GM12865 (cell line): ENCODE data around the gene CELF2.

Source experiments
- DNase-seq: peaks from one replicate; pipeline ENCODE4 v3.0.0; 2010; ENCODE audit warnings: low read depth
- H3K4me3 ChIP-seq: 2 replicates; pipeline ENCODE4 v1.5.1; 2011; ENCODE audit warnings: mild to moderate bottlenecking, low read depth, low read length, control low read depth
- TF ChIP-seq, protein P1 (sequence below): IDR thresholded peaks from 2 replicates; pipeline ENCODE4 v1.5.1; 2011; ENCODE audit warnings: low read length, control low read depth, low read depth, inconsistent platforms; ENCODE audit not compliant: insufficient read depth; ENCODE audit errors: missing control alignments

The CELF2 gene

DNA sequence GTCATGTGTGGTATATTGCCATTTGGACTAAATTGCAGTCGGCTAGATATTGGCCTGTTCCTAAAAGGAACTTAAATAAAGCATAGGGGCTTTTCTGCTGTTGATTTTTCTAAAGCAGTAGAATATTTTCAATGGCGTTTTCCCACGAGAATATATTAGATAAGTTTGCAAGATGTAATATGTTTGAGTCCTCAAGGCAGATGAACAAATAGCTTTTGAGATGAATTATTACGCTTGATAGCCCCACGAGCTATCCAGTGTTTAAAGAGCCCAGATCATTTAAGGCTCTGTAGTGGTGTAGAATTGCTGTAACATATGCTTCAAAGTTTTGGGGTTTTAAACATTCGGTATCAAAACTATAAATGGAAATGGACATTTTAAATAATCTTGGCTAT lies 2.9 kb downstream of the CELF2 start:
- TF ChIP-seq, protein P1, sequence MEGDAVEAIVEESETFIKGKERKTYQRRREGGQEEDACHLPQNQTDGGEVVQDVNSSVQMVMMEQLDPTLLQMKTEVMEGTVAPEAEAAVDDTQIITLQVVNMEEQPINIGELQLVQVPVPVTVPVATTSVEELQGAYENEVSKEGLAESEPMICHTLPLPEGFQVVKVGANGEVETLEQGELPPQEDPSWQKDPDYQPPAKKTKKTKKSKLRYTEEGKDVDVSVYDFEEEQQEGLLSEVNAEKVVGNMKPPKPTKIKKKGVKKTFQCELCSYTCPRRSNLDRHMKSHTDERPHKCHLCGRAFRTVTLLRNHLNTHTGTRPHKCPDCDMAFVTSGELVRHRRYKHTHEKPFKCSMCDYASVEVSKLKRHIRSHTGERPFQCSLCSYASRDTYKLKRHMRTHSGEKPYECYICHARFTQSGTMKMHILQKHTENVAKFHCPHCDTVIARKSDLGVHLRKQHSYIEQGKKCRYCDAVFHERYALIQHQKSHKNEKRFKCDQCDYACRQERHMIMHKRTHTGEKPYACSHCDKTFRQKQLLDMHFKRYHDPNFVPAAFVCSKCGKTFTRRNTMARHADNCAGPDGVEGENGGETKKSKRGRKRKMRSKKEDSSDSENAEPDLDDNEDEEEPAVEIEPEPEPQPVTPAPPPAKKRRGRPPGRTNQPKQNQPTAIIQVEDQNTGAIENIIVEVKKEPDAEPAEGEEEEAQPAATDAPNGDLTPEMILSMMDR: no peak
- no peak for DNase-seq
- no peak overlapping the region for H3K4me3 ChIP-seq

DNA sequence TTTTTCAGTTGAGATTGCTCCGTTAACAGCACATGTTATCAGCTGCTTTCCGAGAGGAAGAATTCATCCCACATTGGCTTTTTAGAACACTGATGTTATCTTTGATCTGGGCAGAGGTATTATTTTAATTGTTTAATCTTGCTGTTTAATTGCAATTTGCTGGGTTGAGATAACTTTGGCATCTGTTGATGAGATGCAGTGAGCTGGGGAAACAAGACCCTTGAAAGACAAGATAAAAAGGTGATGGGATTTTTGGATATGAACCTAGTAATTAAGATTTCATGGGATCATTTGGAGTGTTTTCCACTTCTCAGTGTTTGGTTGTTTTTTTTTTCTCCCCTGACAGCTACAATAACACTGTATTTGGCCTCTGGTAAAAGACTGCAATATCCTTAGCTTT lies 4.5 kb downstream of the CELF2 start:
- no peak for DNase-seq
- TF ChIP-seq, protein P1: no peak
- H3K4me3 ChIP-seq: no peak overlapping the region

DNA sequence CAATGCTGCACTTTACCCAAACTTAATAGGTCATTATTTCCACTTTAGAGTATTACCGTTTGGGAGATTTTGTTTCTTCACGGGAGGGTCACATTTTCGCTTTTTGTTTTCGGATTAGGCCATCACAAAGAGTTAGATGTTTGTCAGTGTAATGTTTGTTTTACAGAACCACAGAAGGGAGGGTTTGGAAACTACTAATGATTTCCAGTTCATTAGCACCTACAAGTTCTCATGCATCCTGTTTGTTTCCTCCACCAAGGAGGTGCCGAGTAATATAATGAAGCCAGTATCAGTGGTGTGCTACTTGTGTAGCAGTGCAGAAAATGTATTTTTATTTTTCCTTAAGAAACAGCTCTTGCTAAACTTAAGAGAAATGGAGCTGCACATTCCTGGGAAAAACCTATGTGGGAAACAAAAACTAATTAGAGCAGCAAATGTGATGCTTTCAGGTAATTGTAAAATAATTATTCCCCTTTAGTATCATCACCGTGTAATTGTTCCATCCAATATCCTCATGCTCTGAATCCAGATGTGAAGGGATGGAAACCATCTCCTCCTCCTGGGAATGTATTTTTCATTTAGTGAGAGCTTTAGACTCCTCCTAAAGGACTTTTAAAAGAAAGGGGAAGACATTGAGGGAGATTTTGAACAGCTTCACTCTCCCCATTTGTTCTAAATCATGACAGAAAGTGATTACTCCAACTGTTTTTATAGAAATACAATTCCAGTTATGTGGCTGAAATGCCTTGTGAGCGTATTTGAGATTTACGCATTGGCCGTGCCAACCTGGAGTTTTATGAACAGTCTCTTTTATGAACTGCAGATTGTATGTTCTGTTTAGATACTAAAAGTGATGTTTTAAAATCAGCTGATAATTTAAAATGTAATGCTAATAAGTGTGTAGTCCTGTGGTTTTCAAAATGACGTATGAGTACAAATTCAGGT lies 5.6 kb downstream of the CELF2 start:
- peak; percentile 77 for DNase-seq
- peak overlapping the region; percentile 29; the same call in 1 of the 2 replicates for H3K4me3 ChIP-seq
- TF ChIP-seq, protein P1: no peak

DNA sequence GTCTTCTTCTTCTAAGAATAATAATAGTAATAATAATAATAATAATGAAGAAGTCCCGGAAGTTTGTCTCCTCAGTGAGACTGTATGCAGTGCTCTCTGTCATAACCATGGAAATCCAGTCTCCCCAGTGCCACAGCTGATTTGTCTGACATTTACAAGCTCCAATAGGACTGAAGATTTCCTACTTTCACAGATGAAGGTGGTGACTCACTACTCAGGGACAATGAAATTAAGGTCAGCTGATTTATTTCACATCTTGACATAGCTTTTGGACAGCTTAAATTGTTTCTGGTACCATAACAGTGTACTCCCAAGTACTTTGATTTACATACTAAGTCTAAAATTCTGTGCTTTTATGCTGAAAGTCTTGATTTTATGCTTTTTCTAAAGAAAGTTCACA lies 6.9 kb downstream of the CELF2 start:
- TF ChIP-seq, protein P1: no peak
- H3K4me3 ChIP-seq: no peak overlapping the region
- no peak for DNase-seq

DNA sequence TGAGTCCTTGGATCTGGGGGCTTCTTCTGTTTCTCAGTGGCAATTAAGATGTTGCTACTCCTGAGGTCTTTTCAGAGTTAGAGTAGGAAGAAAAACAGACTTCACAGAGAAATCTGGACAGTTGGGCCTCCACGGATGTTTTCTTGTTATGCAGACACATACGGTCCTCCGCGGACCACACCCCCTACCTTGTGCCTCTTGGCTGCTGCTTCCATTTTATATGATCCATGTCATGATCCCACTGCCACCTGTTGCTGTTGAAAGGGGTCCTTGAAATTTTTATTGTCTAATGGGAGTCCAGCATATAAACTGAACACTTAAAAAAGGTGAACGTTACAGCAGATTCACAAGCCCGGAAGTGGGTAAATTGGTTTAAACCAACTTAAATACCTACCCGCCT lies 8.3 kb downstream of the CELF2 start:
- H3K4me3 ChIP-seq: no peak overlapping the region
- TF ChIP-seq, protein P1: no peak
- no peak for DNase-seq

DNA sequence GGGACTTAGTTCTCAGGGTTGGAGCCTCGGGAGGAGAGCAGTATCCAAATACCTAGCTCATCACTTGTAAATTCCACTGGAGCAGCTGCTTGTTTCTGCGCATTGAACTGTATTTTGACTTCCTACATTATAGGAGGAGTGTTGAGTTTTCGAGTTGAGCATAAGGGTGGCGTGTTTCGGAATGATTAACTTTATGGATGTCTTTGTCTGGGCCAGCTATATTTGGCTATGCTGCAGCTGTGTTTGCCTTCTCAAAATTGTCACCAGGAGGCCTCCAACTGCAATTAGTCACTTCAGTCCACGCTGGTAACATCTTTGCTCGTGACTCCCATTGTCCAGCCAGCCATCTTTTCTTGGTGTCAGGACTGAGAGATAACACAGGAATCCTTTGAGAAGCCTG lies 9.1 kb downstream of the CELF2 start:
- TF ChIP-seq, protein P1: no peak
- no peak for DNase-seq

More for the DNA sequence above, 9.1 kb downstream of the CELF2 start:
- H3K4me3 ChIP-seq: no peak overlapping the region
